Activated CD4-positive, alpha-beta T cell treated with anti-CD3 and anti-CD28 coated beads for 36 hours (primary cell): ENCODE results near the gene NAIP. TPM values are rescaled to one million over a fixed set of nuclear protein-coding genes. Genes with fewer than 3 reads are reported as not detected.
A peak's percentile ranks its signal among the peaks of the same experiment; 100 is the strongest.
"Not testable (repeated sequence)": the region's sequence is repeated elsewhere in the genome, so short reads cannot be mapped to it uniquely, and the experiment has no call there.

Experiments used
- ATAC-seq: fragments of 200-7000 bp; cut with Tn5 transposase; one replicate; pipeline ENCODE4 v1.10.0; 2021; ENCODE audit warnings: mild to moderate bottlenecking, moderate library complexity
- CTCF ChIA-PET: fragments of 350-600 bp; sonication (Branson Sonifier 250); formaldehyde crosslinking; loops from one replicate; lab custom pipeline; 2021; ENCODE audit warnings: antibody characterized with exemption; lab: Charles Lee
- POLR2A ChIA-PET: fragments of 350-600 bp; sonication (Branson Sonifier 250); formaldehyde crosslinking; loops from one replicate; lab custom pipeline; 2021; ENCODE audit warnings: antibody characterized with exemption, inconsistent platforms; lab: Charles Lee
- DNase-seq: peaks from one replicate; pipeline ENCODE4 v3.0.0-alpha.2; 2020
- H3K27ac Mint-ChIP-seq: one replicate; pipeline ENCODE4 v1.8.0; 2021; ENCODE audit warnings: mixed read lengths
- H3K27me3 Mint-ChIP-seq: one replicate; pipeline ENCODE4 v1.8.0; 2021; ENCODE audit warnings: mixed read lengths
- H3K36me3 Mint-ChIP-seq: one replicate; pipeline ENCODE4 v1.8.0; 2021; ENCODE audit warnings: low read depth, mixed read lengths
- H3K4me1 Mint-ChIP-seq: one replicate; pipeline ENCODE4 v1.8.0; 2021; ENCODE audit warnings: mixed read lengths
- H3K4me3 Mint-ChIP-seq: one replicate; pipeline ENCODE4 v1.8.0; 2021; ENCODE audit warnings: mild to moderate bottlenecking, moderate library complexity, mixed read lengths
- H3K9me3 Mint-ChIP-seq: one replicate; pipeline ENCODE4 v1.8.0; 2021; ENCODE audit warnings: low read depth, mixed read lengths
- intact Hi-C, 2 experiments: fragments of 100-400 bp; cut with DNase I in 1 of 2; cut with micrococcal nuclease in 1 of 2; formaldehyde crosslinking; loops; one replicate each; pipeline versions ENCODE4 v1.14.2 to v1.15.1; 2022 to 2024; cut with DNase I, micrococcal nuclease
- total RNA-seq, 2 experiments: library from RNA; stranded (reverse); gene quantifications; one replicate each; pipeline ENCODE4 v1.2.3, GENCODE V29; 2021

NAIP gene, protein sequence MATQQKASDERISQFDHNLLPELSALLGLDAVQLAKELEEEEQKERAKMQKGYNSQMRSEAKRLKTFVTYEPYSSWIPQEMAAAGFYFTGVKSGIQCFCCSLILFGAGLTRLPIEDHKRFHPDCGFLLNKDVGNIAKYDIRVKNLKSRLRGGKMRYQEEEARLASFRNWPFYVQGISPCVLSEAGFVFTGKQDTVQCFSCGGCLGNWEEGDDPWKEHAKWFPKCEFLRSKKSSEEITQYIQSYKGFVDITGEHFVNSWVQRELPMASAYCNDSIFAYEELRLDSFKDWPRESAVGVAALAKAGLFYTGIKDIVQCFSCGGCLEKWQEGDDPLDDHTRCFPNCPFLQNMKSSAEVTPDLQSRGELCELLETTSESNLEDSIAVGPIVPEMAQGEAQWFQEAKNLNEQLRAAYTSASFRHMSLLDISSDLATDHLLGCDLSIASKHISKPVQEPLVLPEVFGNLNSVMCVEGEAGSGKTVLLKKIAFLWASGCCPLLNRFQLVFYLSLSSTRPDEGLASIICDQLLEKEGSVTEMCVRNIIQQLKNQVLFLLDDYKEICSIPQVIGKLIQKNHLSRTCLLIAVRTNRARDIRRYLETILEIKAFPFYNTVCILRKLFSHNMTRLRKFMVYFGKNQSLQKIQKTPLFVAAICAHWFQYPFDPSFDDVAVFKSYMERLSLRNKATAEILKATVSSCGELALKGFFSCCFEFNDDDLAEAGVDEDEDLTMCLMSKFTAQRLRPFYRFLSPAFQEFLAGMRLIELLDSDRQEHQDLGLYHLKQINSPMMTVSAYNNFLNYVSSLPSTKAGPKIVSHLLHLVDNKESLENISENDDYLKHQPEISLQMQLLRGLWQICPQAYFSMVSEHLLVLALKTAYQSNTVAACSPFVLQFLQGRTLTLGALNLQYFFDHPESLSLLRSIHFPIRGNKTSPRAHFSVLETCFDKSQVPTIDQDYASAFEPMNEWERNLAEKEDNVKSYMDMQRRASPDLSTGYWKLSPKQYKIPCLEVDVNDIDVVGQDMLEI (N-terminal part only)
- 1 to 10 TPM in 1 of 2 experiments, under 1 TPM in 1; 0.91 to 1.5 TPM for total RNA-seq

DNA sequence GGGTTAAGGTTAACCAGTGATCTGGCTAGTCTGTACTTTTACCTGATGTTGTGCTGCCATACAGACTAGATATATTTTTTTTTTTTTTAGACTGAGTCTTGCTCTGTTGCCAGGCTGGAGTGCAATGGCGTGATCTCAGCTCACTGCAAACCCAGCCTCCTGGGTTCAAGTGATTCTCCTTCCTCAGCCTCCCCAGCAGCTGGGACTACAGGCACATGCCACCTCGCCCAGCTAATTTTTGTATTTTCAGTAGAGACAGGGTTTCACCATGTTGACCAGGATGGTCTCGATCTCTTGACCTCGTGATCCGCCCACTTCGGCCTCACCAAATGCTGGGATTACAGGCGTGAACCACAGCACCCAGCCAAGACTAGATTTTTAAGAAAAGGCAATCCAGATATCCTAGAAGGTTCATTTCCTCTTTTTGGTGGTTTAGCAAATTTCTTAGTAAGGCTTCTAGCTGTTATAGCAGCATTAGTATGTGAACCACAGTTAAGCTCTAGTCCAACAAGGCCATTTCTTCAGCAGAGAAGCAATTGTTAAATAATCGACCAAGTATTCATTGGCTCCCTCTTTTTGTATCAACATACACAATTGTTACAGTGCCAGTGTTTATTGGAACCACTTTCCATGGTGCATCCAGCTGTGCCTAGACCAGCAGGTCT is at the start of gene NAIP:
Gene NAIP, minus strand, starts transcription at position 51 of the 665 bp plus-strand sequence. CDS start 12,424 bp downstream, outside the sequence.
- intact Hi-C loops, H3K9me3 Mint-ChIP-seq, H3K36me3 Mint-ChIP-seq, H3K27ac Mint-ChIP-seq, H3K27me3 Mint-ChIP-seq, POLR2A ChIA-PET, ATAC-seq, CTCF ChIA-PET, H3K4me1 Mint-ChIP-seq, H3K4me3 Mint-ChIP-seq, DNase-seq: not testable (repeated sequence)

- H3K9me3 Mint-ChIP-seq, H3K4me3 Mint-ChIP-seq, H3K27me3 Mint-ChIP-seq, H3K27ac Mint-ChIP-seq, H3K4me1 Mint-ChIP-seq, POLR2A ChIA-PET, H3K36me3 Mint-ChIP-seq, intact Hi-C loops, CTCF ChIA-PET, DNase-seq: not testable (repeated sequence)
- ATAC-seq: peak; percentile 99
Observed at GRCh38 chr5:71067262-71067928, 42.3 kb upstream of the NAIP start, which contains the start of gene GTF2H2. TSS of gene GTF2H2 (minus strand) at chr5:71067676. CDS start at chr5:71062763, 4,913 bp downstream.

GRCh38 chr5:71061322-71061721 is 36.2 kb upstream of the NAIP start:
- H3K4me1 Mint-ChIP-seq, DNase-seq, POLR2A ChIA-PET, H3K27ac Mint-ChIP-seq, CTCF ChIA-PET, ATAC-seq, intact Hi-C loops, H3K9me3 Mint-ChIP-seq, H3K36me3 Mint-ChIP-seq, H3K4me3 Mint-ChIP-seq, H3K27me3 Mint-ChIP-seq: not testable (repeated sequence)

DNA sequence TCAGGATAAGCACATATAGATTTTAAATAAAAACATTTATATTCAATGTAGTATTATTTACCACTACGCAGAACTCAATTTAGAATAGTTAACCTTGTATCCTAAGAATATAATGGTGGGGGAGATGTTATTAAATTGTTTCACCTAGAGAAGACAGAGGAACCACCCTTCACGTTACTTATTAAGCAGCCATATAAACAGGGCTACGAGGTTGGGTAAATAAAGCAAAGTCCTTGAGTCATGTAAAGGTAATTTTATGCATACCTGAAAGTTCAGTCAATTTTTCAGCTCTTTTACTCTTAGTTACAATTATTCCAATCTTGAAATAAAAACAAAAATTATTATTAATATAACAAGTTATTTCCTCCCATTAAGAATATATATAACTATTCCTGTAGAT is 34.3 kb upstream of the NAIP start:
- ATAC-seq, H3K27me3 Mint-ChIP-seq, H3K4me3 Mint-ChIP-seq, DNase-seq, H3K27ac Mint-ChIP-seq, H3K9me3 Mint-ChIP-seq, H3K36me3 Mint-ChIP-seq, H3K4me1 Mint-ChIP-seq, CTCF ChIA-PET, intact Hi-C loops, POLR2A ChIA-PET: not testable (repeated sequence)

DNA sequence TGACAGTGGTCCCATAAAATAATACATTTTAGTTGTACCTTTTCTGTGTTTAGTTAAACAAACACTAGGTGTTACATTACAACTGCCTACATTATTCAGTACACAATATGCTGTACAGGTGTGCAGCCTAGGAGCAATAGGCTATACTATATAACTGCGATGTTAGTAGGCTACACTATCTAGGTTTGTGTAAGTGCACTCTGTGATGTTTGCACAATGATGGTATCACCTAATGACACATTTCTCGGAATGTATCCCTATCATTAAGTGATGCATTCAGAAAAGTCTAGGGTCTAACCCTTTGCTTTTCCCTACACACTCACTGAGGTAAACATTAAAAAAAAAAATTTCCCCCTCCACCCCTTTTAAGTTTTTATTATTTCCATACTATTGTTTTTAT is 19.7 kb upstream of the NAIP start:
- POLR2A ChIA-PET, H3K9me3 Mint-ChIP-seq, intact Hi-C loops, H3K27ac Mint-ChIP-seq, ATAC-seq, H3K4me1 Mint-ChIP-seq, H3K27me3 Mint-ChIP-seq, CTCF ChIA-PET, DNase-seq, H3K36me3 Mint-ChIP-seq, H3K4me3 Mint-ChIP-seq: not testable (repeated sequence)

DNA sequence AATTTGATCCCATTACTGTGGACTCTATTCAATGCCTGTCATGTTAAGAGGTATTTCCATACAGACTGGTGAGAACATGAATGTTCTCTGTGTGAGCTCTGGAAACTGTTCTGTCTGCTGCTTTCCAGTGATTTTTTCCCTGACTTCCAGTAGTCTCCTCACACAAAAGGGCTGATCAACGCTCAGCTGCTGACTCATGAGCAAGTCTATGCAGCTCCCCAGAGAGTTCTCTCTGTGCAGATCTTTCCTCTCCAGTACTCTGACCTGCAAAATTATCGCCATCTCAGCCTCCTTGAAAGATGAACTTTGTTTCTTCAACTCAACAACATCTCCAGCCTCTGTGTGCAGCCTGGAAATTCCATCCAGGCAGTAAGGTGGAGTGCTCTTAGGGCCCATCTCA is 19.0 kb upstream of the NAIP start:
- CTCF ChIA-PET, ATAC-seq, POLR2A ChIA-PET, intact Hi-C loops, H3K27ac Mint-ChIP-seq, H3K4me3 Mint-ChIP-seq, H3K4me1 Mint-ChIP-seq, DNase-seq, H3K36me3 Mint-ChIP-seq, H3K27me3 Mint-ChIP-seq, H3K9me3 Mint-ChIP-seq: not testable (repeated sequence)

GRCh38 chr5:71031046-71031776 is 6.1 kb upstream of the NAIP start:
- H3K27me3 Mint-ChIP-seq, H3K9me3 Mint-ChIP-seq, H3K36me3 Mint-ChIP-seq, H3K4me3 Mint-ChIP-seq, intact Hi-C loops, CTCF ChIA-PET, DNase-seq, H3K27ac Mint-ChIP-seq, H3K4me1 Mint-ChIP-seq, POLR2A ChIA-PET, ATAC-seq: not testable (repeated sequence)

DNA sequence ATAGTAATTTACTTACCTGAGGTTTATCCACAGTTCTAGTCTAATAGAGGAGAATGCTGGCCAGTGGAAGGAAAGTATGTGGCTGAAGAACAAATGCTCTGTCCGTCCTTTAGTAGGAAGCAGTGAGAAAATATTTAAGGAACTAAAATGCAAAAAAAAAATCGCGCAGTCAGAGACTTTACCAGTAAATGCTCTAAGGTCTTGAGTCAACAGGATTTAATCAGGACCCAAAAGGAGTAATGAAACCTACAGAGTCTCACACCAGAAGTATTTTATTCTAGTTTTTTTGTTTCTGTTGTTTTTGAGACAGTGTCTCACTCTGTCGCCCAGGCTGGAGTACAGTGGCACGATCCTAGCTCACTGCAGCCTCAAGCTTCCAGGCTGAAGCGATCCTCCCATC is 4.5 kb downstream of the NAIP start:
- ATAC-seq, H3K27me3 Mint-ChIP-seq, H3K9me3 Mint-ChIP-seq, CTCF ChIA-PET, DNase-seq, H3K27ac Mint-ChIP-seq, H3K4me1 Mint-ChIP-seq, H3K36me3 Mint-ChIP-seq, POLR2A ChIA-PET, H3K4me3 Mint-ChIP-seq, intact Hi-C loops: not testable (repeated sequence)

DNA sequence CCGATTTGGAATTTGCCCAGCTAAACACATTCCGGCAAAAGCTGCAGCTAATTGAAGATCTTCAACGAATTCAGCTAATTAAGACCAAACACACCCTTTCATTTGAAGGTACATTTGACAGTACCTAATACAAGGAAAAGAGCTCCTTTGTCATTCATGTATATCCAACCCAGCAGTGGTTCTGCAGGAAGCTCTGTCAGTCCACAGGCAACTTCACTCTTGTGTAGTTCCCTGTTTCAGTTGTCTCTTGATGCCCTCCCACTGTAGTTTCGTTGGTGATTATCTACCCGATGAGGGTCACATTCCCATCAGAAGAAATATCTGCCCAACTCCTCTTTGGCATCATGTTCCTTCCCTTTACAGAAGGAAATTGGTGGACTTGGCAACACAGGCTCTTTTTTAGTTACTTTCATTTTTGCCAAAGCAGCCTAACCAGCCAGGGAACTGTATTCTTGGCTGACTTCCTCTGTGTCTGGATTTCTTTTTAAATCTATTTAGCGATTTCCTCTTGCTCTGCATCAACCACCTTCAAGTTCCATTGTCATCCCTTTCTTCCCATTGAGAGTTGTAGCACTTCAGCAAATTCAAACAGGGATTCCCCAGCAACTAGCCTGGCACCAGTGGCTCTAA is 6.6 kb downstream of the NAIP start:
- H3K36me3 Mint-ChIP-seq, DNase-seq, ATAC-seq, H3K4me3 Mint-ChIP-seq, POLR2A ChIA-PET, H3K27me3 Mint-ChIP-seq, H3K4me1 Mint-ChIP-seq, H3K9me3 Mint-ChIP-seq, CTCF ChIA-PET, intact Hi-C loops, H3K27ac Mint-ChIP-seq: not testable (repeated sequence)

DNA sequence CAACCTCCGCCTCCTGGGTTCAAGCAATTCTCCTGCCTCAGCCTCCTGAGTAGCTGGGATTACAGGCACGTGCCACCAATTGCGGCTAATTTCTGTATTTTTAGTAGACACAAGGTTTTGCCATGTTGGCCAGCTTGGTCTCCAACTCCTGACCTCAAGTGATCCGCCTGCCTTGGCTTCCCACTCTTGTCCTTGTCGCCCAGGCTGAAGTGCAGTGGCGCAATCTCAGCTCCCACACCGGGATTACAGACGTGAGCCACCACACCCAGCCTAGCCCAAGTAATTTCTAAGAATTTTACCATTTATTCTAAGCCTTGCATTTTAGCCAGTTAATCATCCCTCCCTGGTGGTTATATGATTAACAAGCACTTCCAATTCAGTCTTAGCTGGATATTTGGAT is 11.0 kb downstream of the NAIP start:
- intact Hi-C loops: no loop called here
- CTCF ChIA-PET: interaction anchor here (0.5 kb wide), 1 partner anchor 1896 kb away, joined by 3 read pairs; no protein-coding TSS in a partner anchor
- Mint-ChIP-seq H3K4me3 (no peak overlapping the region), H3K36me3 (no peaks in the 10 kb centered on the region), H3K27ac (no peak overlapping the region), H3K27me3 (no peaks in the 10 kb centered on the region), H3K9me3 (no peaks in the 10 kb centered on the region), H3K4me1 (no peaks in the 10 kb centered on the region)
- DNase-seq (no peak), ATAC-seq (no peak)
- POLR2A ChIA-PET: no interaction called here
